Ovary (tissue), 3 donors: Measurements from ENCODE around the gene MKRN2OS.

Source experiments
- CTCF ChIP-seq, 3 donors: fragments of 450-650 bp in 2 of 3; fragments of 200-600 bp in 1 of 3; IDR thresholded peaks; one replicate each; pipeline versions ENCODE4 v1.5.1 to v1.8.0; 2016 to 2022; ENCODE audit warnings: antibody characterized with exemption in 3 of 3, mild to moderate bottlenecking in 1 of 3
- POLR2A ChIP-seq: fragments of 450-650 bp; IDR thresholded peaks from one replicate; pipeline ENCODE4 v1.6.1; 2017; ENCODE audit warnings: antibody characterized with exemption, mild to moderate bottlenecking, moderate library complexity
- donor health status: DM: no; HTN: no; CAD: no.

GRCh38 chr3:12561397-12561796 is 16.1 kb upstream of the MKRN2OS start:
- TF ChIP-seq CTCF (IDR thresholded peaks at IDR 0.05) (no peak), POLR2A (no peak)
